ENCODE data around the gene GLOD4.

GRCh38 chr17:750431-751037 lies 31.5 kb downstream of the GLOD4 start:
- no peak for TF ChIP-seq EZH2 (IDR thresholded peaks at IDR 0.05; ENCODE audit: borderline replicate concordance, low read length)
- TF ChIP-seq CTCF (IDR thresholded peaks at IDR 0.05; ENCODE audit: low read length): no peak

Data from OCI-LY1 (cell line).